ENCODE data around the gene PRND.

GRCh38 chr20:4730780-4731179, 9.1 kb downstream of the PRND start:
- TF ChIP-seq MYNN (CRISPR knock-in tag; IDR thresholded peaks at IDR 0.05; ENCODE audit: low read depth) (no peak), NCOA1 (CRISPR knock-in tag; IDR thresholded peaks at IDR 0.05) (no peak), POLR2A (IDR thresholded peaks at IDR 0.05; ENCODE audit: insufficient read depth in 1 of 2, low read depth in 2 of 2, low read length in 2 of 2) (no peak), ZNF251 (CRISPR knock-in tag; IDR thresholded peaks at IDR 0.05) (no peak), CTCF (CRISPR knock-in tag; IDR thresholded peaks at IDR 0.05) (no peak), RNF219 (CRISPR knock-in tag; IDR thresholded peaks at IDR 0.05) (no peak), E2F5 (CRISPR knock-in tag; conservative IDR thresholded peaks at IDR 0.05) (no peak), TCF7L2 (IDR thresholded peaks at IDR 0.05; ENCODE audit: low read depth, low read length) (no peak), TRIM22 (IDR thresholded peaks at IDR 0.05) (no peak), HMGXB3 (CRISPR knock-in tag; IDR thresholded peaks at IDR 0.05; ENCODE audit: borderline replicate concordance) (no peak), MNT (IDR thresholded peaks at IDR 0.05) (no peak), ASH2L (IDR thresholded peaks at IDR 0.05; ENCODE audit: insufficient read length, low read depth, low read length) (no peak), ZFP41 (CRISPR knock-in tag; IDR thresholded peaks at IDR 0.05; ENCODE audit: borderline replicate concordance) (no peak)
- TF ChIP-seq, protein P1, sequence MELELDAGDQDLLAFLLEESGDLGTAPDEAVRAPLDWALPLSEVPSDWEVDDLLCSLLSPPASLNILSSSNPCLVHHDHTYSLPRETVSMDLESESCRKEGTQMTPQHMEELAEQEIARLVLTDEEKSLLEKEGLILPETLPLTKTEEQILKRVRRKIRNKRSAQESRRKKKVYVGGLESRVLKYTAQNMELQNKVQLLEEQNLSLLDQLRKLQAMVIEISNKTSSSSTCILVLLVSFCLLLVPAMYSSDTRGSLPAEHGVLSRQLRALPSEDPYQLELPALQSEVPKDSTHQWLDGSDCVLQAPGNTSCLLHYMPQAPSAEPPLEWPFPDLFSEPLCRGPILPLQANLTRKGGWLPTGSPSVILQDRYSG (CRISPR knock-in tag; IDR thresholded peaks at IDR 0.05) = no peak

Data from HepG2 (cell line).